Tibial nerve (tissue), 4 donors: ENCODE data around the gene PLEKHA6. TPM values are rescaled to one million over a fixed set of nuclear protein-coding genes. Genes with fewer than 3 reads are reported as not detected.

ENCODE experiments used
- DNase-seq, 2 donors: peaks; one replicate each; pipeline ENCODE4 v3.0.0-alpha.2; 2019; ENCODE audit warnings: low spot score in 2 of 2
- H3K27ac ChIP-seq, 4 donors: fragments of 200-600 bp; sonication (generic) in 3 of 4; one replicate each; pipeline ENCODE4 v1.5.1; 2017 to 2019; ENCODE audit warnings: mild to moderate bottlenecking in 1 of 4
- H3K27me3 ChIP-seq, 2 donors: fragments of 200-600 bp; sonication (generic) in 1 of 2; one replicate each; pipeline versions ENCODE4 v1.5.1 to v1.6.0; 2017 to 2019
- H3K36me3 ChIP-seq, 3 donors: fragments of 200-600 bp; sonication (generic); one replicate each; pipeline ENCODE4 v1.5.1; 2018 to 2019
- H3K4me1 ChIP-seq, 4 donors: fragments of 200-600 bp; sonication (generic) in 3 of 4; one replicate each; pipeline ENCODE4 v1.5.1; 2017 to 2019
- H3K4me3 ChIP-seq, 4 donors: fragments of 200-600 bp; sonication (generic) in 3 of 4; one replicate each; pipeline ENCODE4 v1.5.1; 2017 to 2019; ENCODE audit warnings: mild to moderate bottlenecking in 1 of 4, moderate library complexity in 1 of 4
- H3K9me3 ChIP-seq, 4 donors: fragments of 200-600 bp; sonication (generic) in 3 of 4; one replicate each; pipeline ENCODE4 v1.5.1; 2017 to 2019
- CTCF ChIP-seq, 5 experiments: fragments of 200-600 bp in 3 of 5; fragments of 450-650 bp in 2 of 5; sonication (generic) in 3 of 5; IDR thresholded peaks; one replicate each; pipeline ENCODE4 v1.5.1; 2016 to 2019; ENCODE audit warnings: antibody characterized with exemption in 5 of 5, mild to moderate bottlenecking in 3 of 5, moderate library complexity in 2 of 5
- EP300 ChIP-seq, 2 donors: sonication (generic); formaldehyde crosslinking; IDR thresholded peaks; one replicate each; pipeline ENCODE4 v1.6.1; 2017; ENCODE audit warnings: antibody characterized with exemption in 2 of 2, mild to moderate bottlenecking in 1 of 2
- POLR2A ChIP-seq, 2 donors: fragments of 450-650 bp; IDR thresholded peaks; one replicate each; pipeline ENCODE4 v1.6.1; 2017; ENCODE audit warnings: antibody characterized with exemption in 2 of 2, mild to moderate bottlenecking in 2 of 2, moderate library complexity in 2 of 2
- WGBS, 2 donors: methylation state at CpG; one replicate each; pipeline ENCODE4 v1.1.5; 2018; 5-methylcytosine and 5-hydroxymethylcytosine counted together
- total RNA-seq, 4 donors: library from RNA; depleted of rRNA; stranded (reverse); fragments of >200 nt; gene quantifications; one replicate each; pipeline ENCODE4 v1.1.0, GENCODE V29; 2016

Gene PLEKHA6
- total RNA-seq, 4 donors from 2014 or later: 6.6 to 13.9 (median 12.1) TPM

- 55% methylated on average over 5 of the region's 5 CpGs for WGBS, 2 donors
- Histone ChIP-seq H3K9me3 (no peaks in the 10 kb centered on the region), H3K27me3 (peaks cover 0 to 5% of the 10 kb centered on the region in 2 donors), H3K4me3 (no peak overlapping the region), H3K27ac (peak overlapping the region in 2 of 4 donors; percentile 10 to 65), H3K36me3 (no peaks in the 10 kb centered on the region), H3K4me1 (peaks cover 0 to 65% (median 25%) of the 10 kb centered on the region in 4 donors)
- TF ChIP-seq POLR2A (IDR thresholded peaks at IDR 0.05) (no peak), EP300 (IDR thresholded peaks at IDR 0.05) (no peak), CTCF (IDR thresholded peaks at IDR 0.05) (no peak)
- no peak for DNase-seq
Observed at GRCh38 chr1:204292740-204293139, 67.0 kb downstream of the PLEKHA6 start.

- H3K36me3 ChIP-seq: no peaks in the 10 kb centered on the region
- no peak overlapping the region for H3K27ac ChIP-seq
- 29 to 50% methylated on average over 4 of the region's 4 CpGs for WGBS, 2 donors
- DNase-seq: no peak
- no peak overlapping the region for H3K4me3 ChIP-seq
- no peak for TF ChIP-seq CTCF (IDR thresholded peaks at IDR 0.05)
- TF ChIP-seq EP300 (IDR thresholded peaks at IDR 0.05): no peak
- no peak for TF ChIP-seq POLR2A (IDR thresholded peaks at IDR 0.05)
- H3K27me3 ChIP-seq: peaks cover 0 to 5% of the 10 kb centered on the region in 2 donors
- H3K4me1 ChIP-seq: peaks cover 0 to 56% (median 9%) of the 10 kb centered on the region in 4 donors
- no peaks in the 10 kb centered on the region for H3K9me3 ChIP-seq
Observed at GRCh38 chr1:204289280-204289679, 70.4 kb downstream of the PLEKHA6 start.

- WGBS, 2 donors: 51 to 66% methylated on average over 8 of the region's 8 CpGs
- Histone ChIP-seq H3K36me3 (no peaks in the 10 kb centered on the region), H3K4me1 (peaks cover 0 to 51% (median 5%) of the 10 kb centered on the region in 4 donors), H3K9me3 (no peaks in the 10 kb centered on the region), H3K4me3 (peak overlapping the region in 1 of 4 donors; percentile 5), H3K27me3 (peaks cover 0 to 5% of the 10 kb centered on the region in 2 donors), H3K27ac (peak overlapping the region in 3 of 4 donors; percentile 51 to 60 (median 57))
- TF ChIP-seq EP300 (IDR thresholded peaks at IDR 0.05) (no peak), POLR2A (IDR thresholded peaks at IDR 0.05) (no peak), CTCF (IDR thresholded peaks at IDR 0.05) (no peak)
- peak in 1 of 2 donors; percentile 33 for DNase-seq
Observed at GRCh38 chr1:204288021-204288588, 71.6 kb downstream of the PLEKHA6 start.

- H3K27me3 ChIP-seq: peaks cover 0 to 5% of the 10 kb centered on the region in 2 donors
- H3K27ac ChIP-seq: peak overlapping the region in 3 of 4 donors; percentile 51 to 60 (median 57)
- 64 to 68% methylated on average over 8 of the region's 8 CpGs for WGBS, 2 donors
- no peaks in the 10 kb centered on the region for H3K9me3 ChIP-seq
- no peak overlapping the region for H3K4me3 ChIP-seq
- TF ChIP-seq CTCF (IDR thresholded peaks at IDR 0.05): no peak
- TF ChIP-seq POLR2A (IDR thresholded peaks at IDR 0.05): no peak
- no peak for TF ChIP-seq EP300 (IDR thresholded peaks at IDR 0.05)
- no peaks in the 10 kb centered on the region for H3K36me3 ChIP-seq
- peaks cover 0 to 51% (median 5%) of the 10 kb centered on the region in 4 donors for H3K4me1 ChIP-seq
- no peak for DNase-seq
Observed at GRCh38 chr1:204287466-204287891, 72.2 kb downstream of the PLEKHA6 start.

- Histone ChIP-seq H3K36me3 (no peaks in the 10 kb centered on the region), H3K27ac (peak overlapping the region in 2 of 4 donors; percentile 51 to 60), H3K4me3 (peak overlapping the region in 2 of 4 donors; percentile 22), H3K27me3 (peaks cover 0 to 5% of the 10 kb centered on the region in 2 donors), H3K4me1 (peaks cover 0 to 51% (median 5%) of the 10 kb centered on the region in 4 donors), H3K9me3 (no peaks in the 10 kb centered on the region)
- 52% methylated on average over 8 of the region's 8 CpGs for WGBS, 2 donors
- TF ChIP-seq EP300 (IDR thresholded peaks at IDR 0.05) (no peak), CTCF (IDR thresholded peaks at IDR 0.05) (peak in 1 of 5 experiments; percentile 18)
- DNase-seq: peak in 1 of 2 donors; percentile 34
Observed at GRCh38 chr1:204286831-204287421, 72.8 kb downstream of the PLEKHA6 start.
